Loucy (cell line): ENCODE measurements around the gene GPR39.

ENCODE experiments used
- H2AFZ ChIP-seq: fragments of 200-600 bp; sonication (generic); 2 replicates; pipeline ENCODE4 v1.6.0; 2016; ENCODE audit warnings: antibody characterized with exemption, mild to moderate bottlenecking, low read length, moderate library complexity
- H3F3A ChIP-seq: fragments of 200-600 bp; 2 replicates; pipeline ENCODE4 v1.6.0; 2016; ENCODE audit warnings: antibody characterized with exemption, low read depth, mild to moderate bottlenecking
- H3K27me3 ChIP-seq: fragments of 200-600 bp; sonication (generic); 2 replicates; pipeline ENCODE4 v1.6.1; 2014; ENCODE audit warnings: low read length, mild to moderate bottlenecking; ENCODE audit not compliant: insufficient read depth, poor library complexity, severe bottlenecking
- H3K36me3 ChIP-seq: fragments of 200-600 bp; sonication (generic); 2 replicates; pipeline ENCODE4 v1.6.1; 2016; ENCODE audit warnings: low read length; ENCODE audit not compliant: insufficient read depth
- H3K4me1 ChIP-seq: fragments of 200-600 bp; sonication (generic); 2 replicates; pipeline ENCODE4 v1.5.1; 2014; ENCODE audit warnings: low read length, mild to moderate bottlenecking; ENCODE audit not compliant: insufficient read depth, poor library complexity, severe bottlenecking
- H3K4me2 ChIP-seq: fragments of 200-600 bp; sonication (generic); 2 replicates; pipeline ENCODE4 v1.6.0; 2014; ENCODE audit warnings: antibody characterized with exemption, low read length, low read depth, mild to moderate bottlenecking; ENCODE audit not compliant: poor library complexity, severe bottlenecking
- H3K4me3 ChIP-seq: fragments of 200-600 bp; sonication (generic); 2 replicates; pipeline ENCODE4 v1.5.1; 2014; ENCODE audit warnings: low read length, mild to moderate bottlenecking, mixed read lengths; ENCODE audit not compliant: poor library complexity, severe bottlenecking
- H3K79me2 ChIP-seq: fragments of 200-600 bp; sonication (generic); 2 replicates; pipeline ENCODE4 v1.6.1; 2014; ENCODE audit warnings: low read length; ENCODE audit not compliant: insufficient read depth
- H3K9ac ChIP-seq: fragments of 200-600 bp; sonication (generic); 2 replicates; pipeline ENCODE4 v1.6.0; 2014; ENCODE audit warnings: mild to moderate bottlenecking, low read depth, low read length, moderate library complexity; ENCODE audit not compliant: poor library complexity, severe bottlenecking
- H3K9me2 ChIP-seq: fragments of 200-600 bp; sonication (generic); replicated peaks from 2 replicates; pipeline ENCODE4 v1.6.1; 2016; ENCODE audit warnings: low read depth, low read length, mixed read lengths
- H3K9me3 ChIP-seq: fragments of 200-600 bp; sonication (generic); 2 replicates; pipeline ENCODE4 v1.6.1; 2014; ENCODE audit warnings: mild to moderate bottlenecking, antibody characterized with exemption, low read length, low read depth; ENCODE audit not compliant: insufficient read depth
- H4K20me1 ChIP-seq: fragments of 200-600 bp; sonication (generic); 2 replicates; pipeline ENCODE4 v1.6.0; 2014; ENCODE audit warnings: antibody characterized with exemption, low read length, mild to moderate bottlenecking; ENCODE audit not compliant: insufficient read depth, poor library complexity, severe bottlenecking
- CTCF ChIP-seq: fragments of 200-600 bp; sonication (generic); conservative IDR thresholded peaks from 2 replicates; pipeline ENCODE4 v1.5.1; 2014; ENCODE audit warnings: mild to moderate bottlenecking, antibody characterized with exemption, low read length
- EZH2phosphoT487 ChIP-seq: fragments of 200-600 bp; IDR thresholded peaks from 2 replicates; pipeline ENCODE4 v1.6.1; 2018; ENCODE audit warnings: antibody characterized with exemption, mild to moderate bottlenecking, moderate library complexity, borderline replicate concordance

Gene GPR39

GRCh38 chr2:132652474-132652873, 235.9 kb downstream of the GPR39 start:
- Histone ChIP-seq H2AFZ (no peak overlapping the region), H3K4me2 (no peak overlapping the region), H3K79me2 (no peaks in the 10 kb centered on the region), H3K9ac (no peak overlapping the region), H4K20me1 (no peaks in the 10 kb centered on the region), H3K9me2 (no peaks in the 10 kb centered on the region), H3F3A (no peaks in the 10 kb centered on the region), H3K27me3 (no peaks in the 10 kb centered on the region), H3K9me3 (no peaks in the 10 kb centered on the region), H3K4me1 (no peaks in the 10 kb centered on the region), H3K36me3 (no peaks in the 10 kb centered on the region), H3K4me3 (no peak overlapping the region)
- TF ChIP-seq CTCF: no peak
- no peak for TF ChIP-seq EZH2phosphoT487

GRCh38 chr2:132654335-132654734, 237.7 kb downstream of the GPR39 start:
- Histone ChIP-seq H3K4me3 (no peak overlapping the region), H3F3A (no peaks in the 10 kb centered on the region), H2AFZ (no peak overlapping the region), H3K36me3 (no peaks in the 10 kb centered on the region), H3K9me2 (no peaks in the 10 kb centered on the region), H3K9me3 (no peaks in the 10 kb centered on the region), H3K4me2 (no peak overlapping the region), H3K79me2 (no peaks in the 10 kb centered on the region), H3K9ac (no peak overlapping the region), H3K4me1 (no peaks in the 10 kb centered on the region), H4K20me1 (no peaks in the 10 kb centered on the region), H3K27me3 (no peaks in the 10 kb centered on the region)
- TF ChIP-seq EZH2phosphoT487 (no peak), CTCF (no peak)

- H3K4me1 ChIP-seq: no peaks in the 10 kb centered on the region
- no peaks in the 10 kb centered on the region for H3K36me3 ChIP-seq
Measured at GRCh38 chr2:132654968-132655367, 238.4 kb downstream of the GPR39 start.

More at GRCh38 chr2:132654968-132655367, 238.4 kb downstream of the GPR39 start:
- Histone ChIP-seq H4K20me1 (no peaks in the 10 kb centered on the region), H3K4me3 (no peak overlapping the region), H3K27me3 (no peaks in the 10 kb centered on the region), H3F3A (no peaks in the 10 kb centered on the region), H3K9me2 (no peaks in the 10 kb centered on the region), H3K9ac (no peak overlapping the region), H2AFZ (no peak overlapping the region), H3K79me2 (no peaks in the 10 kb centered on the region), H3K4me2 (no peak overlapping the region), H3K9me3 (no peaks in the 10 kb centered on the region)
- no peak for TF ChIP-seq CTCF
- no peak for TF ChIP-seq EZH2phosphoT487
